Nephron progenitor cell (in vitro differentiated cells): ENCODE data around the gene MRPL18.
"Not testable (repeated sequence)": the region's sequence is repeated elsewhere in the genome, so short reads cannot be mapped to it uniquely, and the experiment has no call there.

Source experiments
- DNase-seq: peaks from one replicate; pipeline ENCODE4 v3.0.0; 2021
- H3K27ac Mint-ChIP-seq: 2 replicates; pipeline ENCODE4 v1.8.0; 2021; ENCODE audit warnings: mild to moderate bottlenecking, moderate library complexity, mixed read lengths
- H3K27me3 Mint-ChIP-seq: 2 replicates; pipeline ENCODE4 v1.8.0; 2021; ENCODE audit warnings: mild to moderate bottlenecking, low read depth, mixed read lengths; ENCODE audit not compliant: poor library complexity
- H3K36me3 Mint-ChIP-seq: 2 replicates; pipeline ENCODE4 v1.8.0; 2021; ENCODE audit warnings: low read depth, mixed read lengths
- H3K4me1 Mint-ChIP-seq: 2 replicates; pipeline ENCODE4 v1.8.0; 2021; ENCODE audit warnings: mixed read lengths
- H3K4me3 Mint-ChIP-seq: 2 replicates; pipeline ENCODE4 v1.8.0; 2021; ENCODE audit warnings: mild to moderate bottlenecking, moderate library complexity, mixed read lengths
- H3K9me3 Mint-ChIP-seq: 2 replicates; pipeline ENCODE4 v1.8.0; 2021; ENCODE audit warnings: mild to moderate bottlenecking, moderate library complexity, mixed read lengths
- CTCF ChIP-seq: fragments of 200-600 bp; sonication (generic); IDR thresholded peaks from 2 replicates; pipeline ENCODE4 v1.5.0; 2021; ENCODE audit warnings: antibody characterized with exemption

MRPL18 gene

DNA sequence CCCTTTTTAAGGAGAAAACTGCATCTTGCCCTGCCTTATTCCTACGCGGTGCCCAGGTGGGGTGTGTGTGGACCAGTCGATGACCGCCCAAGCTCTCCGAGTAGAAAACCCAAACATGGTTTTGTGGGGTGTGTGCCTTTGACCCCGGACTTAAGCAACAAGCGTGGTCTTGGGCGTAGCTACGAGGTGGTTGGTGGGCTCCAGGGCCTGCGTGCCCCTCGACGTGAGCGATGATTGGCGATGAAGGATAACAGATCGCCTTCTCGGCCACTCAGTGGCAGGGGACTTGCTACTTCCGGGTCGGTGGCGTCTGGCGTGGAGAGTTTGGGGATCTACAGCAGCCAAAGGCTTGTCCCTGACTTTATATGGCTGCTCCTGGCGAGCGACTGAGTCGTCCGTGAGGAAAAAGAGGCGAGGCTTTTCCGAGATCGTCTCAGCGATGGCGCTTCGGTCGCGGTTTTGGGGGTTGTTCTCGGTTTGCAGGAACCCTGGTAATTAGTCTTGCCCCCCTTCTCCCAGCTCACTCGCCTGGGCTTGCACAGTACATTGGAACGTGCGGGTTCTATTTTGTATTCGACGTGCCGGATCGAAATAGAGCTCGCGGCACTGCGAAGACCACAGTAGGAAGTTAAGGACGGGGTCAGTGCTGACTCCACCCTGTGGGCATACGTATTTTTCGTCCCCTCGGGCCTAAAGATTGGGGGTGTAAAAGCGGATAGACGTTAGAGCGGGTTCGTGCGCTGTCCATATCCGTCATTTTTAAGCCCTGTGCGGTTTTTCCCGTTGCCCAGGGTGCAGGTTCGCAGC, at the start of gene MRPL18:
TSS of gene MRPL18 (plus strand) at position 319 of the 807 bp plus-strand sequence. CDS start at position 440, 121 bp downstream.
- no peaks in the 10 kb centered on the region for H3K9me3 Mint-ChIP-seq
- peak; percentile 86 for DNase-seq
- no peak for TF ChIP-seq CTCF
- peak within 1 kb of the TSS; percentile 99 for H3K4me3 Mint-ChIP-seq
- H3K4me1 Mint-ChIP-seq: peaks cover 56% of the 10 kb centered on the region
- H3K27me3 Mint-ChIP-seq: no peaks in the 10 kb centered on the region
- H3K27ac Mint-ChIP-seq: peak within 1 kb of the TSS; percentile 100
- H3K36me3 Mint-ChIP-seq: peaks cover 59% of the 10 kb centered on the region

GRCh38 chr6:159742165-159742564, 48.1 kb upstream of the MRPL18 start:
- DNase-seq: no peak
- H3K4me1 Mint-ChIP-seq: no peaks in the 10 kb centered on the region
- peaks cover 71% of the 10 kb centered on the region for H3K36me3 Mint-ChIP-seq
- no peaks in the 10 kb centered on the region for H3K27me3 Mint-ChIP-seq
- no peaks in the 10 kb centered on the region for H3K9me3 Mint-ChIP-seq
- H3K4me3 Mint-ChIP-seq: no peak overlapping the region
- no peak for TF ChIP-seq CTCF
- H3K27ac Mint-ChIP-seq: no peak overlapping the region

DNA sequence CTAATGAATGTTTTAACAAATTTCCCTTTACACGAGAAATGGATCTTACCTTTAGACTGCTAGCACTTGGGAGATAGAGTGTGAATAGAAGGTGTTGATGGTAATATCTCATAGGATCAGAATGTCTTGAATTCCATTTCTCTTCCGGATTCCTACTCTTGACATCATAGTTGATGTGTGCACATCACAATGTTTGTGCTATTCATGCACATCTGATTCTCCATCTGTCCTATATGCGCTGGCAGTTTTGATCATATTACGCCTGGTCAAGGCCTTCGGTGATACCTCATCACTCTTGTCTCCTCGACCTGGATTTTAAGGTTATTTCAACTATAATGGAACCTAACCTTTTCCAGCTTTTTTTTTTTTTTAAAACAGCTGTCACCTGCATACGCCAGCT, 45.2 kb upstream of the MRPL18 start:
- H3K9me3 Mint-ChIP-seq: no peaks in the 10 kb centered on the region
- H3K27me3 Mint-ChIP-seq: no peaks in the 10 kb centered on the region
- DNase-seq: no peak
- H3K4me3 Mint-ChIP-seq: no peak overlapping the region
- H3K4me1 Mint-ChIP-seq: no peaks in the 10 kb centered on the region
- TF ChIP-seq CTCF: no peak
- H3K36me3 Mint-ChIP-seq: peaks cover 82% of the 10 kb centered on the region
- no peak overlapping the region for H3K27ac Mint-ChIP-seq

DNA sequence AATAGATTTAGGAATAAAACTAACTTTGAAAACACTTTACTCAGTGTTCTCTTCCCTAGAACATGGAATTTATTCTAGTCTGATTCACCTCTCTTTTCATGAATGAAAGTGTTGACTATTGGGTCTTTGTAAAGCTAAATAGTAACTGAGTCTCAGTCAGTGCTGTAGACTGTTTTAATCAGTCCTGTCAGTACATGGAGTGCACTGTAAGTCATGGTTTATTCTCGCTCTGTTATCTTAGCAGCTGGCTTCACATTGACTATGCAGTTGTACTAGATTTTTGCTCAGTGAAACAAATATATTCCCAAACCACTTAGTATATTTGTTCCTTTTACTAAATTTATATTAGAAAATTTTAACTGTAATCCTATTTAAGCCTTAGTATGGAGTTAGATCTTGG, 43.5 kb upstream of the MRPL18 start:
- Mint-ChIP-seq H3K27ac (no peak overlapping the region), H3K4me3 (no peak overlapping the region), H3K36me3 (peaks cover 74% of the 10 kb centered on the region), H3K9me3 (no peaks in the 10 kb centered on the region), H3K4me1 (no peaks in the 10 kb centered on the region), H3K27me3 (no peaks in the 10 kb centered on the region)
- no peak for TF ChIP-seq CTCF
- DNase-seq: no peak

DNA sequence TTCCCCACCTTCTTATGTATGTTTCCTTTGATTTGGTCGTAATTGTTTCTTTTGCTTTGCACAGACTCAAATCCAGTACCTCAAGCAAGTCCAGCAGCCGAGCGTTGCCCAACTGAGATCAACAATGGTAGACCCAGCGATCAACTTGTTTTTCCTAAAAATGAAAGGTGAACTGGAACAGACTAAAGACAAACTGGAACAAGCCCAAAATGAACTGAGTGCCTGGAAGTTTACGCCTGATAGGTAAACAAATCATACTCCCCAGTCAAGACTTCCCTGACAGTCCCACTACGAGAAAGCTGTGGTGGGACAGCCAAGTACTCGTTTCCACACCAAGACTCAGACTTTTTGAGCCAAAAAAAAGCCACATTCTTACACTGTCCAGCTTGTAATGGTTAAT, 42.1 kb upstream of the MRPL18 start:
- not testable (repeated sequence) for H3K4me3 Mint-ChIP-seq, H3K9me3 Mint-ChIP-seq, H3K27me3 Mint-ChIP-seq, DNase-seq, H3K4me1 Mint-ChIP-seq
- Mint-ChIP-seq H3K27ac (peak overlapping the region; percentile 45), H3K36me3 (peaks cover 74% of the 10 kb centered on the region)

GRCh38 chr6:159751448-159751847, 38.8 kb upstream of the MRPL18 start:
- Mint-ChIP-seq H3K9me3 (no peaks in the 10 kb centered on the region), H3K4me1 (peaks cover 5% of the 10 kb centered on the region), H3K27me3 (no peaks in the 10 kb centered on the region), H3K36me3 (peaks cover 72% of the 10 kb centered on the region), H3K4me3 (no peak overlapping the region), H3K27ac (no peak overlapping the region)
- DNase-seq: no peak
- no peak for TF ChIP-seq CTCF
